Fibroblast of mammary gland (primary cell): ENCODE measurements around the gene ZNF532.

Experiments used
- DNase-seq: peaks from one replicate; pipeline ENCODE4 v3.0.0-alpha.2; 2010; ENCODE audit warnings: low read depth
- H3K4me3 ChIP-seq: 2 replicates; pipeline ENCODE4 v1.5.1; 2011; ENCODE audit warnings: low read depth, mild to moderate bottlenecking, low read length, moderate library complexity; ENCODE audit not compliant: control insufficient read depth
- CTCF ChIP-seq: conservative IDR thresholded peaks from 2 replicates; pipeline ENCODE4 v1.5.1; 2011; ENCODE audit warnings: low read depth, low read length, inconsistent platforms; ENCODE audit not compliant: control insufficient read depth, insufficient read depth

The ZNF532 gene

GRCh38 chr18:58903533-58903932, 38.9 kb downstream of the ZNF532 start:
- DNase-seq: no peak
- H3K4me3 ChIP-seq: no peak overlapping the region
- TF ChIP-seq CTCF: no peak

GRCh38 chr18:58905777-58906428, 41.2 kb downstream of the ZNF532 start:
- no peak for DNase-seq
- no peak overlapping the region for H3K4me3 ChIP-seq
- TF ChIP-seq CTCF: no peak

GRCh38 chr18:58908006-58908405, 43.3 kb downstream of the ZNF532 start:
- no peak for TF ChIP-seq CTCF
- H3K4me3 ChIP-seq: no peak overlapping the region
- no peak for DNase-seq

- TF ChIP-seq CTCF: no peak
- no peak overlapping the region for H3K4me3 ChIP-seq
- no peak for DNase-seq
Measured at GRCh38 chr18:58909521-58909920, 44.8 kb downstream of the ZNF532 start.

GRCh38 chr18:58911241-58911640, 46.6 kb downstream of the ZNF532 start:
- no peak for TF ChIP-seq CTCF
- no peak overlapping the region for H3K4me3 ChIP-seq
- peak; percentile 36 for DNase-seq

- H3K4me3 ChIP-seq: no peak overlapping the region
- TF ChIP-seq CTCF: no peak
- peak; percentile 12 for DNase-seq
Measured at GRCh38 chr18:58911766-58912165, 47.1 kb downstream of the ZNF532 start.

- no peak for DNase-seq
- no peak for TF ChIP-seq CTCF
- no peak overlapping the region for H3K4me3 ChIP-seq
Measured at GRCh38 chr18:58915006-58915799, 50.5 kb downstream of the ZNF532 start.
